Tibial nerve (tissue), 4 donors: ENCODE data around the gene ANKRD22.

Experiments used
- EP300 ChIP-seq, 2 donors: sonication (generic); formaldehyde crosslinking; IDR thresholded peaks; one replicate each; pipeline ENCODE4 v1.6.1; 2017; ENCODE audit warnings: antibody characterized with exemption in 2 of 2, mild to moderate bottlenecking in 1 of 2
- POLR2A ChIP-seq, 2 donors: fragments of 450-650 bp; IDR thresholded peaks; one replicate each; pipeline ENCODE4 v1.6.1; 2017; ENCODE audit warnings: antibody characterized with exemption in 2 of 2, mild to moderate bottlenecking in 2 of 2, moderate library complexity in 2 of 2
- TF ChIP-seq, protein P1 (sequence below), 5 experiments: fragments of 200-600 bp in 3 of 5; fragments of 450-650 bp in 2 of 5; sonication (generic) in 3 of 5; IDR thresholded peaks; one replicate each; pipeline ENCODE4 v1.5.1; 2016 to 2019; ENCODE audit warnings: antibody characterized with exemption in 5 of 5, mild to moderate bottlenecking in 3 of 5, moderate library complexity in 2 of 5

GRCh38 chr10:88881922-88882645, 30.4 kb upstream of the ANKRD22 start:
- TF ChIP-seq POLR2A (IDR thresholded peaks at IDR 0.05) (no peak), EP300 (IDR thresholded peaks at IDR 0.05) (no peak)
- TF ChIP-seq, protein P1, sequence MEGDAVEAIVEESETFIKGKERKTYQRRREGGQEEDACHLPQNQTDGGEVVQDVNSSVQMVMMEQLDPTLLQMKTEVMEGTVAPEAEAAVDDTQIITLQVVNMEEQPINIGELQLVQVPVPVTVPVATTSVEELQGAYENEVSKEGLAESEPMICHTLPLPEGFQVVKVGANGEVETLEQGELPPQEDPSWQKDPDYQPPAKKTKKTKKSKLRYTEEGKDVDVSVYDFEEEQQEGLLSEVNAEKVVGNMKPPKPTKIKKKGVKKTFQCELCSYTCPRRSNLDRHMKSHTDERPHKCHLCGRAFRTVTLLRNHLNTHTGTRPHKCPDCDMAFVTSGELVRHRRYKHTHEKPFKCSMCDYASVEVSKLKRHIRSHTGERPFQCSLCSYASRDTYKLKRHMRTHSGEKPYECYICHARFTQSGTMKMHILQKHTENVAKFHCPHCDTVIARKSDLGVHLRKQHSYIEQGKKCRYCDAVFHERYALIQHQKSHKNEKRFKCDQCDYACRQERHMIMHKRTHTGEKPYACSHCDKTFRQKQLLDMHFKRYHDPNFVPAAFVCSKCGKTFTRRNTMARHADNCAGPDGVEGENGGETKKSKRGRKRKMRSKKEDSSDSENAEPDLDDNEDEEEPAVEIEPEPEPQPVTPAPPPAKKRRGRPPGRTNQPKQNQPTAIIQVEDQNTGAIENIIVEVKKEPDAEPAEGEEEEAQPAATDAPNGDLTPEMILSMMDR (IDR thresholded peaks at IDR 0.05), result no peak
